Neural progenitor cell (in vitro differentiated cells): ENCODE data around the gene PACC1. TPM values are rescaled to one million over a fixed set of nuclear protein-coding genes. Genes with fewer than 3 reads are reported as not detected.

Source experiments
- DNase-seq: peaks from one replicate; pipeline ENCODE4 v3.0.0-alpha.2; 2016; ENCODE audit warnings: low spot score
- H2AFZ ChIP-seq: fragments of 200-600 bp; sonication (generic); replicated peaks from 2 replicates; pipeline ENCODE4 v1.6.1; 2016; ENCODE audit warnings: antibody characterized with exemption
- H3F3A ChIP-seq: fragments of 200-600 bp; sonication (generic); 2 replicates; pipeline ENCODE4 v1.6.1; 2016; ENCODE audit warnings: antibody characterized with exemption, low read depth
- H3K27ac ChIP-seq: fragments of 200-600 bp; sonication (generic); 2 replicates; pipeline ENCODE4 v1.5.1; 2016; ENCODE audit warnings: mild to moderate bottlenecking
- H3K27me3 ChIP-seq: fragments of 200-600 bp; sonication (generic); 2 replicates; pipeline ENCODE4 v1.6.1; 2016; ENCODE audit warnings: mild to moderate bottlenecking, moderate library complexity
- H3K36me3 ChIP-seq: fragments of 200-600 bp; sonication (generic); 2 replicates; pipeline ENCODE4 v1.5.1; 2016
- H3K4me1 ChIP-seq: fragments of 200-600 bp; sonication (generic); 2 replicates; pipeline ENCODE4 v1.6.1; 2016; ENCODE audit warnings: mixed run types
- H3K4me2 ChIP-seq: fragments of 200-600 bp; sonication (generic); 2 replicates; pipeline ENCODE4 v1.6.1; 2016
- H3K4me3 ChIP-seq: fragments of 200-600 bp; sonication (generic); 2 replicates; pipeline ENCODE4 v1.5.1; 2016
- H3K79me2 ChIP-seq: fragments of 200-600 bp; sonication (generic); 2 replicates; pipeline ENCODE4 v1.6.1; 2016; ENCODE audit warnings: low read depth
- H3K9ac ChIP-seq: fragments of 200-600 bp; sonication (generic); 2 replicates; pipeline ENCODE4 v1.6.1; 2016
- H3K9me3 ChIP-seq: fragments of 200-600 bp; sonication (generic); 2 replicates; pipeline ENCODE4 v1.5.1; 2016; ENCODE audit warnings: low read depth
- H4K20me1 ChIP-seq: fragments of 200-600 bp; sonication (generic); 2 replicates; pipeline ENCODE4 v1.6.1; 2016; ENCODE audit warnings: low read depth
- H3K27ac Mint-ChIP-seq: 3 replicates; pipeline ENCODE4 v1.8.0; 2021; ENCODE audit warnings: mixed read lengths
- H3K27me3 Mint-ChIP-seq: 2 replicates; pipeline ENCODE4 v1.8.0; 2022; ENCODE audit warnings: low read depth, mild to moderate bottlenecking, inconsistent platforms, moderate library complexity, mixed read lengths; ENCODE audit not compliant: insufficient read depth
- H3K36me3 Mint-ChIP-seq: 3 replicates; pipeline ENCODE4 v1.8.0; 2021; ENCODE audit warnings: mixed read lengths
- H3K4me1 Mint-ChIP-seq: 3 replicates; pipeline ENCODE4 v1.8.0; 2021; ENCODE audit warnings: mixed read lengths
- H3K4me3 Mint-ChIP-seq: 3 replicates; pipeline ENCODE4 v1.8.0; 2021; ENCODE audit warnings: mild to moderate bottlenecking, moderate library complexity, mixed read lengths
- H3K9me3 Mint-ChIP-seq: 3 replicates; pipeline ENCODE4 v1.8.0; 2020; ENCODE audit warnings: mixed read lengths
- CTCF ChIP-seq: fragments of 200-600 bp; sonication (generic); IDR thresholded peaks from 2 replicates; pipeline ENCODE4 v1.5.1; 2017; ENCODE audit warnings: antibody characterized with exemption, mild to moderate bottlenecking
- EZH2 ChIP-seq: fragments of 200-600 bp; sonication (generic); IDR thresholded peaks from 2 replicates; pipeline ENCODE4 v1.6.1; 2017; ENCODE audit warnings: antibody characterized with exemption, mild to moderate bottlenecking, moderate library complexity
- EZH2phosphoT487 ChIP-seq: fragments of 200-600 bp; sonication (generic); IDR thresholded peaks from 2 replicates; pipeline ENCODE4 v1.6.1; 2017; ENCODE audit warnings: antibody characterized with exemption
- total RNA-seq: library from RNA; depleted of rRNA; stranded (reverse); fragments of >200 nt; gene quantifications from 2 replicates; pipeline ENCODE4 v1.2.3, GENCODE V29; 2015; ENCODE audit warnings: low replicate concordance

The PACC1 gene
- total RNA-seq, 1 donor from 2014 or later: 21.1 TPM

- no peak for TF ChIP-seq CTCF
- no peak for TF ChIP-seq EZH2
- TF ChIP-seq EZH2phosphoT487: no peak
- H3K4me3 Mint-ChIP-seq: no peak overlapping the region
- Histone ChIP-seq H3K4me3 (no peak overlapping the region), H3K79me2 (no peaks in the 10 kb centered on the region), H4K20me1 (no peaks in the 10 kb centered on the region), H3K27ac (no peak overlapping the region), H3K27me3 (no peaks in the 10 kb centered on the region), H3K36me3 (peaks cover 12% of the 10 kb centered on the region), H3K9me3 (peaks cover 4% of the 10 kb centered on the region), H3K9ac (no peak overlapping the region), H3K4me1 (no peaks in the 10 kb centered on the region), H2AFZ (no peak overlapping the region), H3K4me2 (no peak overlapping the region), H3F3A (no peaks in the 10 kb centered on the region)
- H3K36me3 Mint-ChIP-seq: peaks cover 46% of the 10 kb centered on the region
- H3K27me3 Mint-ChIP-seq: no peaks in the 10 kb centered on the region
- H3K4me1 Mint-ChIP-seq: no peaks in the 10 kb centered on the region
- no peak overlapping the region for H3K27ac Mint-ChIP-seq
- no peak for DNase-seq
- H3K9me3 Mint-ChIP-seq: peaks cover 8% of the 10 kb centered on the region
These were observed 37.0 kb downstream of the PACC1 start for GRCh38 chr1:212377644-212378043.

GRCh38 chr1:212375986-212376385 is 38.7 kb downstream of the PACC1 start:
- TF ChIP-seq EZH2phosphoT487 (no peak), EZH2 (no peak), CTCF (no peak)
- H3K4me3 Mint-ChIP-seq: no peak overlapping the region
- H3K27ac Mint-ChIP-seq: no peak overlapping the region
- peaks cover 12% of the 10 kb centered on the region for H3K36me3 ChIP-seq
- H3K9ac ChIP-seq: no peak overlapping the region
- H3K27me3 ChIP-seq: no peaks in the 10 kb centered on the region
- H3K27me3 Mint-ChIP-seq: no peaks in the 10 kb centered on the region
- H3K9me3 Mint-ChIP-seq: peaks cover 20% of the 10 kb centered on the region
- no peak overlapping the region for H3K4me3 ChIP-seq
- peaks cover 8% of the 10 kb centered on the region for H3K9me3 ChIP-seq
- H3K36me3 Mint-ChIP-seq: peaks cover 60% of the 10 kb centered on the region
- H2AFZ ChIP-seq: no peak overlapping the region
- no peaks in the 10 kb centered on the region for H4K20me1 ChIP-seq
- H3F3A ChIP-seq: no peaks in the 10 kb centered on the region
- H3K79me2 ChIP-seq: no peaks in the 10 kb centered on the region
- H3K4me1 ChIP-seq: no peaks in the 10 kb centered on the region
- H3K4me1 Mint-ChIP-seq: no peaks in the 10 kb centered on the region
- H3K27ac ChIP-seq: no peak overlapping the region
- no peak overlapping the region for H3K4me2 ChIP-seq
- no peak for DNase-seq

- Mint-ChIP-seq H3K4me3 (no peak overlapping the region), H3K27ac (no peak overlapping the region)
- peaks cover 4% of the 10 kb centered on the region for H3K36me3 ChIP-seq
These were observed 46.6 kb downstream of the PACC1 start for GRCh38 chr1:212368073-212368484.

More at GRCh38 chr1:212368073-212368484, 46.6 kb downstream of the PACC1 start:
- Histone ChIP-seq H4K20me1 (peaks cover 9% of the 10 kb centered on the region), H3K4me2 (no peak overlapping the region), H3K27ac (no peak overlapping the region), H2AFZ (no peak overlapping the region), H3K9ac (no peak overlapping the region), H3K27me3 (no peaks in the 10 kb centered on the region), H3K9me3 (peaks cover 8% of the 10 kb centered on the region), H3K4me3 (no peak overlapping the region), H3K79me2 (no peaks in the 10 kb centered on the region), H3F3A (no peaks in the 10 kb centered on the region), H3K4me1 (no peaks in the 10 kb centered on the region)
- Mint-ChIP-seq H3K36me3 (peaks cover 53% of the 10 kb centered on the region), H3K4me1 (no peaks in the 10 kb centered on the region), H3K9me3 (peaks cover 27% of the 10 kb centered on the region), H3K27me3 (peaks cover 2% of the 10 kb centered on the region)
- peak; percentile 93 for TF ChIP-seq CTCF
- no peak for TF ChIP-seq EZH2phosphoT487
- peak; percentile 84 for DNase-seq
